Pancreas (tissue), 10 donors: ENCODE data around the gene DHCR7. TPM values are rescaled to one million over a fixed set of nuclear protein-coding genes. Genes with fewer than 3 reads are reported as not detected.

Experiments
- ATAC-seq, 4 donors: fragments of 200-7000 bp; cut with Tn5 transposase; one replicate each; pipeline versions ENCODE4 v1.8.0 to v1.9.1; 2020; ENCODE audit warnings: mild to moderate bottlenecking in 4 of 4, moderate library complexity in 4 of 4
- DNase-seq, 6 donors: peaks; one replicate each; pipeline ENCODE4 v3.0.0-alpha.2; 2020
- FAIRE-seq: peaks from 2 replicates; lab custom pipeline; 2012; peaks lifted over from hg19 to GRCh38; lab: Jason Lieb, UNC
- H3K27ac ChIP-seq, 4 donors: fragments of 200-600 bp; sonication (generic); 1 replicate in 3 of 4; 2 replicates in 1 of 4; pipeline versions ENCODE4 v1.5.0 to v1.8.0; 2020
- H3K27me3 ChIP-seq, 4 donors: fragments of 200-600 bp; one replicate each; pipeline ENCODE4 v1.8.0; 2021
- H3K36me3 ChIP-seq, 3 donors: fragments of 200-600 bp; sonication (generic) in 1 of 3; one replicate each; pipeline versions ENCODE4 v1.5.0 to v1.8.0; 2020 to 2021
- H3K4me1 ChIP-seq, 3 donors: fragments of 200-600 bp; one replicate each; pipeline ENCODE4 v1.8.0; 2021
- H3K4me3 ChIP-seq, 4 donors: fragments of 200-600 bp; sonication (generic) in 2 of 4; one replicate each; pipeline versions ENCODE4 v1.5.0 to v1.8.0; 2020 to 2021
- H3K9me3 ChIP-seq, 4 donors: fragments of 200-600 bp; one replicate each; pipeline ENCODE4 v1.8.0; 2021
- CTCF ChIP-seq, 4 donors: fragments of 200-600 bp; sonication (generic) in 3 of 4; IDR thresholded peaks; one replicate each; pipeline versions ENCODE4 v1.5.0 to v1.8.0; 2021; ENCODE audit warnings: antibody characterized with exemption in 4 of 4
- WGBS, 2 donors: extraction: QIAGEN DNeasy Blood & Tissue Kit; methylation state at CpG; one replicate each; pipeline ENCODE4 v1.1.7; 2013; 5-methylcytosine and 5-hydroxymethylcytosine counted together
- intact Hi-C, 3 donors: fragments of 100-400 bp; cut with DNase I; formaldehyde crosslinking; loops; one replicate each; pipeline versions ENCODE4 v1.11.1 to v1.14.2; 2022
- polyA plus RNA-seq, 2 donors: library from polyadenylated mRNA; stranded (reverse); fragments of 200-250 nt; gene quantifications; one replicate each; pipeline ENCODE4 v1.2.3, GENCODE V29; 2013
- total RNA-seq, 6 donors: library from RNA; stranded (reverse); fragmentation: NEBNext Ultra II Directional in 4 of 6; extraction: Animal tissue kit (Norgen Biotek cat#: 25700) in 4 of 6; gene quantifications; one replicate each; pipeline versions ENCODE4 v1.2.1 to v1.2.4, GENCODE V29; 2021 to 2023
- donor health status: healthy with polysubstance abuse.
- donor health status: DM: no; HTN: no; CAD: no; lungs with moderate emphysema.
- donor health status: DM: no; HTN: no; CAD: no.
- donor health status: control.
- donor health status: control.
- donor health status: Bipolar disorder and iron deficiency.
- donor health status: DM: yes; HTN: yes; CAD: no.
- donor health status: DM: no; HTN: no; CAD: no.
- donor health status: DM: no; HTN: no; CAD: no.
- donor health status: DM: yes; HTN: yes; CAD: no.

DHCR7 gene
- total and polyA plus RNA-seq, 8 donors, result 5.7 to 19.8 (median 11.2) TPM

- ATAC-seq, result no peak
- intact Hi-C loops, result loop anchor here in 1 of 3 donors (10.0 kb wide), 1 partner anchor 604 kb away; no protein-coding TSS in a partner anchor
- no peaks in the 10 kb centered on the region for H3K36me3 ChIP-seq
- no peak for DNase-seq
- H3K4me3 ChIP-seq, result no peak overlapping the region
- WGBS, 2 donors, result 76 to 84% methylated on average over 8 of the region's 8 CpGs
- H3K4me1 ChIP-seq, result no peaks in the 10 kb centered on the region
- TF ChIP-seq CTCF (IDR thresholded peaks at IDR 0.05), result no peak
- no peak for FAIRE-seq
- no peaks in the 10 kb centered on the region for H3K27me3 ChIP-seq
- H3K27ac ChIP-seq, result no peak overlapping the region
- no peaks in the 10 kb centered on the region for H3K9me3 ChIP-seq
Measured at GRCh38 chr11:71418643-71419042, 29.6 kb downstream of the DHCR7 start.

GRCh38 chr11:71414645-71415044, 33.5 kb downstream of the DHCR7 start:
- TF ChIP-seq CTCF (IDR thresholded peaks at IDR 0.05), result no peak
- H3K36me3 ChIP-seq, result no peaks in the 10 kb centered on the region
- H3K4me1 ChIP-seq, result no peaks in the 10 kb centered on the region
- intact Hi-C loops, result loop anchor here in 1 of 3 donors (10.0 kb wide), 1 partner anchor 600 kb away; no protein-coding TSS in a partner anchor
- ATAC-seq, result no peak
- no peak overlapping the region for H3K4me3 ChIP-seq
- H3K27me3 ChIP-seq, result no peaks in the 10 kb centered on the region
- no peaks in the 10 kb centered on the region for H3K9me3 ChIP-seq
- no peak for FAIRE-seq
- DNase-seq, result no peak
- H3K27ac ChIP-seq, result no peak overlapping the region

GRCh38 chr11:71410363-71410966, 37.7 kb downstream of the DHCR7 start:
- Histone ChIP-seq H3K27ac (no peak overlapping the region), H3K36me3 (no peaks in the 10 kb centered on the region), H3K4me1 (no peaks in the 10 kb centered on the region), H3K4me3 (no peak overlapping the region), H3K27me3 (no peaks in the 10 kb centered on the region), H3K9me3 (no peaks in the 10 kb centered on the region)
- no peak for DNase-seq
- no peak for TF ChIP-seq CTCF (IDR thresholded peaks at IDR 0.05)
- no peak for ATAC-seq
- 67 to 84% methylated on average over 7 of the region's 7 CpGs for WGBS, 2 donors
- no peak for FAIRE-seq
- intact Hi-C loops, result loop anchor here in 1 of 3 donors (10.0 kb wide), 1 partner anchor 596 kb away; no protein-coding TSS in a partner anchor

GRCh38 chr11:71408826-71409225, 39.4 kb downstream of the DHCR7 start:
- intact Hi-C loops, result no loop called here
- 57 to 62% methylated on average over 7 of the region's 7 CpGs for WGBS, 2 donors
- Histone ChIP-seq H3K36me3 (no peaks in the 10 kb centered on the region), H3K27ac (no peak overlapping the region), H3K4me3 (no peak overlapping the region), H3K9me3 (no peaks in the 10 kb centered on the region), H3K4me1 (no peaks in the 10 kb centered on the region), H3K27me3 (no peaks in the 10 kb centered on the region)
- no peak for TF ChIP-seq CTCF (IDR thresholded peaks at IDR 0.05)
- ATAC-seq (no peak), FAIRE-seq (no peak), DNase-seq (no peak)

GRCh38 chr11:71407356-71407755, 40.8 kb downstream of the DHCR7 start:
- Histone ChIP-seq H3K4me3 (no peak overlapping the region), H3K4me1 (no peaks in the 10 kb centered on the region)
- no peak for ATAC-seq

More at GRCh38 chr11:71407356-71407755, 40.8 kb downstream of the DHCR7 start:
- Histone ChIP-seq H3K27me3 (no peaks in the 10 kb centered on the region), H3K36me3 (no peaks in the 10 kb centered on the region), H3K9me3 (no peaks in the 10 kb centered on the region), H3K27ac (no peak overlapping the region)
- FAIRE-seq, result no peak
- intact Hi-C loops, result no loop called here
- no peak for TF ChIP-seq CTCF (IDR thresholded peaks at IDR 0.05)
- WGBS, 2 donors, result 72 to 88% methylated on average over 15 of the region's 15 CpGs
- DNase-seq, result no peak
